HG03521 (cell line): ENCODE results near the gene TRAK1.
"Not testable (repeated sequence)": the region's sequence is repeated elsewhere in the genome, so short reads cannot be mapped to it uniquely, and the experiment has no call there.

Experiments used
- ATAC-seq: cut with Tn5 transposase; IDR thresholded peaks from one replicate; pipeline ENCODE4 v1.9.1; 2021; ENCODE audit warnings: mild to moderate bottlenecking, moderate library complexity; ENCODE audit not compliant: unreplicated experiment

Gene TRAK1

DNA sequence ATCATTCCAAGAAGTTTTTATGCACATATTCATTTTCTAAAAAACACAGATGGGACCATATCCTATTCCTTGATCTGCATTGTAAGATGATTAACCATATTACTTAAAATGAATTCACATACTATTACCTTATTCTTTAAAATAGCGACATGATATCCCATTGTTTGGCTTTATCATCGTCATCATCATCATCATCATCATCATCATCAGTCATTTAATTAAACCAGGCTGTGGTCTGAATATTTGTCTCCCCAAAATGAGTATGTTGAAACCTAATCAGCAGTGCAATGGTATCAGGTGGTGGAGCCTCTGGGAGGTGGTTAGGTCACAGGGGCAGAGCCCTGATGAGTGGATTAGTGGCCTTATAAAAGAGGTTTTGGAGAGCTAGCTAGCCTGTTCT is 4.4 kb downstream of the TRAK1 start:
- no peak for ATAC-seq

DNA sequence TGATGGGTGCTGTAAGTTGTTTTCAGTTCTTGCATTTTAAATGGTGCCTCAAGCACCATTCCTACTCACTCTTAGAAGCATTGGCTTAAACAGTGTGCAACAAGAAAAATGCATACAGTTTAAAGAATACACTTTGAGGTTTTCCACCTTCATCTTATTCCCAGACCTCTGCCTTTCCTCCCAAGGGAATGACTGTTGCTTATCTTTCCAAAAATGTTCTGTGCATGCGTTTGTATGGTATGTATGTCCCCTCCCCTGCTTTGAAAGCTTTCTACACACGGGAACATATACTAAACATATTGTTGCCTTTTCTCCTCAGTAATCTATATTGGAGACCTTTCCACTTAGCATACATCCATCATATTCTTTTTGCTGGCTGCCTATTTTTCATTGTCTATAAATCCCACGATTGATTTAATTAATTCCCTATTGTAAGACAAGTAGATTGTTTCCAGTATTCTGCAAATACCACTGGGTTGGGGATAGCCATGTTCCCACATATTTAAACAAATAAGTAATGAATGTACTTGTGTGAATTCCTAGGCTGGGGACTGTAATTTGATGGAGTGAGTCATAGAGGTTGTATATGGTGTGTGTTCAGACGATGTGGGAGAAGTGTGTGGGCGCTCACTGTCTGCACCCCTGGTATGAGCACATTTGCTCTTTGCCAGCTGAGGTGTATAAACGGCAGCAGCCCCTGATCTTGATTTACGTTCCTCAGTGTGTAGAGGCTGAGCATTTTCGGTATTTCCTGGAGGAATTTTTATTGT is 5.8 kb downstream of the TRAK1 start:
- ATAC-seq, result no peak

DNA sequence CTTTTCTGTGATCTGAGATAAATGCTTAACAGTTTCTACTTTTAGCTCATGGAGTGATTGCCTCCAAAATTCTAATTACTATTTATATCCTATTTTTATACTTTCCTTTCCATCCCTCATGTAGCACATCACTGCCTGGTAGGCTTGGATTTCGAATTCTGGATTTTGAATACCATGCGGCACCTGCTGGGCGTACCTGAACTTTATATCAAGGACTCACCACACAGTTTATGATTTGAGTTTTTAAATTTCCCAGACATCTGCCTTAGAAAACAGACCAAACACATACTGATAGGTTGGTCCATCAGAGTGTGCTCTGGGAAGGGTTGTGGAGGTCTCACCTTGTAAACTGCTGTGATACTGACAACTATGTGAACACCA is 6.4 kb downstream of the TRAK1 start:
- ATAC-seq, result no peak

DNA sequence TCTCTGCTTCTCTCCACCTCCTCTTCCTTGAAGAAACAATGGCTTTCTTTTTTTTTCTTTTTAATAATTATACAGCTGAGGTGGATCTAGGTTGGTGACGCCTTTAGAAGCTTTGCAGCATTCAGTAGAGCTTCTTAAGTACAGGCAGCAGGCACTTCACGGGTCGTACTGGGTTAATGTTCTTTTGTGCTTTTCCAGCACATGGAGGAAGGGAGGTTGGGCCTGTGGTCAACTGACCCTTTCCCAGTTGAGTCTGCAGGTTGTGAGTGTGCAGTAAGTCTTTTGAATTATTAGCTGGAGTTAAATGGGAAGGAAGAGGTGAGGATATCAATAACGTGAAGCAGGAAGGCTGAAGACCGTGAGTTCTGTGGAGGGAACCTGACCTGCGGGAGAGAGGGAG is 7.0 kb downstream of the TRAK1 start:
- no peak for ATAC-seq

DNA sequence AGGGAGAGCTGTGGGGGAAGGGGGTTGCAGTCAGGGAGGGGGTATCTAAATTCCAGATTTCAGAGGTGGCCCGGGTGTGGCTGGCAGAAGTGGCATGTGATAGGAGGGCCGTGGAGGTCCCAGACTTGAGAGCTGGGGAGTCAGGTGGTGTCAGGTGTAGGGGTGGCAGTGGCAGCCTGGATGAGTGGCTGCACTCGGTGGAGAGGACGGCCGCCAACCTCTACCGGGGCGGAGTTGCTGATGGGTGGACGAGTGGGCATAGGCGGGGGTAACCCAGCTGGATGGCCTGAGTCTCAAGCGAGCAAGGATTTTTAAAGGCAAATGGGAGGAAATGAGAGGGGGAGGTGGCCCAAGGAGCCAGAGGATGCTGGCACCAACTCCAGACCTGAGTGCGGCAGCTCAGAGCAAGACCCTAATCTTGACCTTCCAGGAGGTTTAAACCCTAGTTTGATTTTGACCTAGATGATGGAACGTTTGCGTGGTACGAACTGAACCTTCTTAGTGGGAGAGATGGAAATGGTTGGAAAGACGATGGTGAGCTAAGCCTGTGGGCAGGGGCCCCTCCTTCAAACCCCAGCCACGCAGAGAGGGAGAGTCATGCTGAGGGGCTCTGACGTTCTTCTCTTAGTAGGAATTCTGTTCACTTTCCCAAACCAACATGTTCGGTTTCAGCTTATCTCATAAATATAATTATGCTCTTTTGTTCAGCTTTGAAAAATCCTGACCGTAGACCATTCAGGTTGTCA is 8.0 kb downstream of the TRAK1 start:
- no peak for ATAC-seq

DNA sequence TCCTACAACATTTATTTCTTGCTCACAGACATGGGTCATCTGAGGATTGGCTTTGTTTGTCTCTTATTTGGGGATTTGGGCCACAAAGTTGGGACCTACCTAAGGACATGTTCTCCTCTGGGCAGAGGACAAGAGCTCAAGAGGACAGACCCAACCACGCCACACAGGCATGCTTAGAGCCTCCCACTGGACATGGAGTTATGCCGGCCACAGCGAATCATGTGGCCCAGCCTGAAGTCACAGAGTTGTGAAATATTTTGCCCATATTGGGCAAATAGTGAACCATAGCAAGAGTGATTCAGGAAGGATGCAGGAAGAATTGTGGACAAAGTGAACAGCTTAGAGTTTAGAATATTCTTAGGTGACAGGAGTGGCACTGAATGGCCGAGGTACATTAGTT is 9.9 kb downstream of the TRAK1 start:
- no peak for ATAC-seq

DNA sequence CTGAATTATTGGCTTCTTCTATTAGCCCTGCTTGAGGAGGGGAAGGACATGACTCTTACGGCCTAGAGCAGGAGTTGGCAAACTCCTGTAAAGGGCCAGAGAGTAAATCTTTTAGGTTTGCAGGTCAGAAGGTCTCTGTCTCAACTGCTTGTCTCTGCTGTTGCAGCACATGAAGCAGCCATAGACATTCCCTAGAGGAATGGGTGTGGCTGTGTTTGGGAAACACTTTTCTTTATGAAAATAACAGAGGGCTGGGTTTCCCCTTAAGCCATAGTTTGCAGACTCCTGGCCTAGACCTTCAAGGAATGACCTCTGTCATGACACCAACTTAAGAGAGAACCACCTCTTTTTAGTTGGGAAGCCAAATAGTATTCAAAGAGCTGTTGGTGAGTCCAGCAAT is 10.3 kb downstream of the TRAK1 start:
- ATAC-seq, result no peak

DNA sequence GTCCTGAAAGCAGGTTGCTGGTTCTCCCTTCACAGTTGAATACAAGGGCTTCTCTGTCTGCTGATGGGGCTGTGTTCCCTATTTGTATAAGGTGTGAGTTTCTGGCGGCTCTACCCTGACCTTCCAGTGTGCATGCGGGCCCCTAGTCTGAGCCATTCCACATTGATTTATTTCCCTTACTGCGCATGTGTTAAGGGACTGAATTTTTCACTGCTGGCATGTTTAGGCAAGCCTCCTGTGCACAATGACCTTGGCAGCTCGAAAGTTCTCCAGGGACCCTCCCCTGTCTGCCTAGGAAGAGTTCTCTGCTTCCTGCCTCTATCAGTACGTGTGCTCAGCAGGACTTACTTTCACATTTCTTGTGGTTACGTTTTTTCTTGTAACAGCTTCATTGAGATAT is 11.4 kb downstream of the TRAK1 start:
- ATAC-seq, result no peak

DNA sequence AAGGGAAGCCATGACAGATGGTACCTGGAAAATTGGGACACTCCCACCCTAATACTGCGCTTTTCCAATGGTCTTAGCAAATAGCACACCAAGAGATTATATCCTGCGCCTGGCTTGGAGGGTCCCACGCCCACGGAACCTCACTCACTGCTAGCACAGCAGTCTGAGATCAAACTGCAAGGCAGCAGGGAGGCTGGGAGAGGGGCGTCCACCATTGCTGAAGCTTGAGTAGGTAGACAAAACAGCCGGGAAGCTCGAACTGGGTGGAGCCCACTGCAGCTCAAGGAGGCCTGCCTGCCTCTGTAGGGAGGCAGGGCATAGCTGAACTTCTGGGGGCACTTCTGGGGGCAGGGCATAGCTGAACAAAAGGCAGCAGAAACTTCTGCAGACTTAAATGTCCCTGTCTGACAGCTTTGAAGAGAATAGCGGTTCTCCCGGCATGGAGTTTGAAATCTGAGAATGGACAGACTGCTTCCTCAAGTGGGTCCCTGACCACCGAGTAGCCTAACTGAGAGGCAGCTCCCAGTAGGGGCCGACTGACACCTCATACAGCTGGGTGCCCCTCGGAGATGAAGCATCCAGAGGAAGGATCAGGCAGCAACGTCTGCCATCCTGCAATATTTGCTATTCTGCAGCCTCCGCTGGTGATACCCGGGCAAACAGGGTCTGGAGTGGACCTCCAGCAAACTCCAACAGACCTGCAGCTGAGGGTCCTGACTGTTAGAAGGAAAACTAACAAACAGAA is 12.9 kb downstream of the TRAK1 start:
- not testable (repeated sequence) for ATAC-seq

- ATAC-seq, result not testable (repeated sequence)
Measured at GRCh38 chr3:42105994-42106393, 14.8 kb downstream of the TRAK1 start.

DNA sequence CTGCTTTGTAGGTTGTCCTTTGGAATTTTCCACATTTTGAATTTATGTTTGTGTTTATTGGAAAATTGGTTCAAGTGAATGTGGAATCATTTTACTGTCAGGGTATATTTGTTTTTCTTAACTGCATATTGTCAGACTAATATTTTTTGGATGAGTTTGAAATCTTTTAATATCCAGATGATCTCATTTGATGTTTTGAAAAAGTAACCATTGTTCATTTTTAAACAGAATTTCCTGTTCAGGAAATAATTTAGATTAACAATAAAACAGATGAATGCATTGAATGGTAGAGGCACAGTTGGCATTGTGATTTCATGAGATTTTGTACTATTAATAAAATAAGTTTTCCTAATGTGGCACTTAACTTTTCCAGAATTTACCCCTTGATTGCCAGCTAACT is 15.5 kb downstream of the TRAK1 start:
- ATAC-seq, result no peak

GRCh38 chr3:42110631-42111030 is 19.5 kb downstream of the TRAK1 start:
- ATAC-seq, result no peak

GRCh38 chr3:42114130-42114725 is 23.1 kb downstream of the TRAK1 start:
- ATAC-seq, result no peak

DNA sequence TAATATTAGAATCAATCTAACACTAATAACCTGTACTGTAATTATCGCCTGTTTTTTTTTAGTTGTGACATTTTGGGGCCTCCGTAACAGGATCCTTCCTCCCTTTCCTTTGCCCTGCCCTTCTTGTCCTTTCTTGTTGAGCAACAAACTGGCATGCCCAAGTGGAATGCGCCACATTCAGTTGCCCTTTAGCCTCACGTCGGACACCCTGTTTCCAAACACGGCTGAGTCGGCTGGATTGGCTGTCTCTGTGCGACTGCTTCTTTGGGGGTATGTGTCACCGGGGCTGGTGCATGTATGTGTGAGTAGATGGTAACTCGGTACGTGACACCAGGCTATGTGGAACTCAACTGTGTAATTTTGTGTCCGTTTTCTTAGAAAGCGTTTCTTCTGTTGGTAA is 24.1 kb downstream of the TRAK1 start:
- no peak for ATAC-seq

GRCh38 chr3:42115946-42116345 is 24.8 kb downstream of the TRAK1 start:
- no peak for ATAC-seq

GRCh38 chr3:42116466-42116865 is 25.3 kb downstream of the TRAK1 start:
- no peak for ATAC-seq

- no peak for ATAC-seq
Measured at GRCh38 chr3:42117175-42118008, 26.2 kb downstream of the TRAK1 start.

GRCh38 chr3:42118762-42119361 is 27.7 kb downstream of the TRAK1 start:
- no peak for ATAC-seq

DNA sequence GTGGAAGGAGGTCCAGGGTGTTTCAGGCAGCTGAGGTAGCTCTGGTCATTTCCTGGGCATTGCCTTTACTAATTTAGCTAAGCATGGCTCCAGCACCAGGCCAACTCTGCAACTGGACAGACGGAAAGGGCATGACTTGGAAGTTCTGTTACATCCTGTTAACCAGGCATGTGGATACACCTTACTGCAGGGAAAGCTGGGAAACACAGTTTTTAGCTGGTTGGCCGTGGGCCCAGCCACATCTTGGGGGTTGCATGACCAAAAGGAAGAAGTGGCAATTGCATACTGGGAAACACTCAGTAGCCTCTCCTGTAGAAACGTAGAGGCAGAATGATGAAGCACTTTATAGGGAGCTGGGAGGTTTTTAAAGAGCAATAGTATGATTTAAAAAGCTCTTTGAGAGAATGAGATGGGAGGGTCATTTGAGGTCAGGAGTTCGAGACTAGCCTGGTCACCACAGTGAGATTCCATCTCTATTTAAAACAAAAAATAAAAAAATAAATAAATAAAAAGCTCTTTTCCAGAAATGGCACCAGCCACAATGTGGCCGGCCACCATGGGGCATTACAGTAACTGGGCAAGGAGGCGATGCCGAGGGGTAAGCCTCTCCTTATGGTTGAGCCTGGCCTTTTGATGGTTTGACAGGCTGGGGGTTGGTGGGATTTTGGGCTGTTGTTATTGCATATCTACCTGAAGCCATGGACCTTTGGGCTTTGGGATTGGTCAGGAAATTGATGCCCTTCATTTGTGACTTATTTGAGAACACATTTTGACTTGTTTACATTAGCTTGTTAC is 28.6 kb downstream of the TRAK1 start:
- ATAC-seq, result no peak
